ENCODE results near the gene FHAD1. TPM values are rescaled to one million over a fixed set of nuclear protein-coding genes. Genes with fewer than 3 reads are reported as not detected.

The FHAD1 gene
- total and polyA plus RNA-seq, 2 donors (not counting 1 experiment from before 2014, with no cell fraction given), result not detected

DNA sequence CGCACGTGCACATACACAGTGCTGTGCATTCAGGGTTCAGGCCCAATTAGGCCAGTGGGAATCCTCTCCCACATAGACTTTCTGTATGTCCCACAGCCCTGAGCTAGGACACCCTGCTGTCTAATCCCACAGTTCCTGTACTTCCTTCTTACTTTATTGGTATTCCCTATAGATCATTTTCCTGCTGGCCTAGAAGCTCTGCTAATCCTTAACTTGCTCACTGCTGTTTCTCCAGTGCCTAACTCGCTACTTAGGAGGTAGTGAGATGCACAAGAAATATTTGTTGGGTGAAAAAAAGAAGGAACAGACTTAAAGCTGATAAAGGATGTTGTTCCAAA, 34.1 kb upstream of the FHAD1 start:
- DNase-seq (no peak), ATAC-seq (ENCODE audit: low read depth) (no peak)
- Histone ChIP-seq H4K20me1 (ENCODE audit: control insufficient read depth, insufficient read depth, low read length, poor library complexity, severe bottlenecking) (no peaks in the 10 kb centered on the region), H3K9me3 (ENCODE audit: control extremely low read depth in 1 of 3, control insufficient read depth in 2 of 3, insufficient read depth in 1 of 3, low read length in 2 of 3) (no peaks in the 10 kb centered on the region), H3K27ac (ENCODE audit: low read length in 2 of 2) (no peak overlapping the region), H3K27me3 (replicated peaks in 1 of 4; ENCODE audit: control extremely low read depth in 1 of 4, control insufficient read depth in 3 of 4, insufficient read depth in 4 of 4, low read length in 3 of 4) (no peaks in the 10 kb centered on the region), H3K36me3 (replicated peaks in 1 of 2; ENCODE audit: control extremely low read depth in 1 of 2, control insufficient read depth in 1 of 2, extremely low read depth in 1 of 2, insufficient read depth in 2 of 2, low read length in 1 of 2) (no peaks in the 10 kb centered on the region), H3K4me2 (replicated peaks; ENCODE audit: low read depth, low read length, poor library complexity, severe bottlenecking) (no peak overlapping the region), H3K79me2 (ENCODE audit: control insufficient read depth, insufficient read depth, low read length) (no peaks in the 10 kb centered on the region), H3K4me1 (ENCODE audit: control insufficient read depth in 2 of 2, insufficient read depth in 2 of 2, low read length in 2 of 2) (no peaks in the 10 kb centered on the region), H2AFZ (ENCODE audit: insufficient read depth, low read depth, low read length, poor library complexity, severe bottlenecking) (no peak overlapping the region), H3K4me3 (ENCODE audit: control extremely low read depth in 1 of 5, extremely low read depth in 1 of 5, insufficient read depth in 1 of 5, low read depth in 2 of 5, low read length in 4 of 5) (no peak overlapping the region), H3K9ac (ENCODE audit: low read length) (no peak overlapping the region)
- Mint-ChIP-seq H3K27me3 (peaks cover 33% of the 10 kb centered on the region), H3K4me1 (no peaks in the 10 kb centered on the region), H3K9me3 (ENCODE audit: insufficient read depth) (no peaks in the 10 kb centered on the region), H3K27ac (no peak overlapping the region), H3K4me3 (no peak overlapping the region)
- intact Hi-C loops (cut with micrococcal nuclease), result no loop called here
- no peak for TF ChIP-seq EZH2 (IDR thresholded peaks at IDR 0.05; ENCODE audit: borderline replicate concordance, insufficient read depth, low read depth, low read length, poor library complexity, severe bottlenecking)
- TF ChIP-seq, protein P1, sequence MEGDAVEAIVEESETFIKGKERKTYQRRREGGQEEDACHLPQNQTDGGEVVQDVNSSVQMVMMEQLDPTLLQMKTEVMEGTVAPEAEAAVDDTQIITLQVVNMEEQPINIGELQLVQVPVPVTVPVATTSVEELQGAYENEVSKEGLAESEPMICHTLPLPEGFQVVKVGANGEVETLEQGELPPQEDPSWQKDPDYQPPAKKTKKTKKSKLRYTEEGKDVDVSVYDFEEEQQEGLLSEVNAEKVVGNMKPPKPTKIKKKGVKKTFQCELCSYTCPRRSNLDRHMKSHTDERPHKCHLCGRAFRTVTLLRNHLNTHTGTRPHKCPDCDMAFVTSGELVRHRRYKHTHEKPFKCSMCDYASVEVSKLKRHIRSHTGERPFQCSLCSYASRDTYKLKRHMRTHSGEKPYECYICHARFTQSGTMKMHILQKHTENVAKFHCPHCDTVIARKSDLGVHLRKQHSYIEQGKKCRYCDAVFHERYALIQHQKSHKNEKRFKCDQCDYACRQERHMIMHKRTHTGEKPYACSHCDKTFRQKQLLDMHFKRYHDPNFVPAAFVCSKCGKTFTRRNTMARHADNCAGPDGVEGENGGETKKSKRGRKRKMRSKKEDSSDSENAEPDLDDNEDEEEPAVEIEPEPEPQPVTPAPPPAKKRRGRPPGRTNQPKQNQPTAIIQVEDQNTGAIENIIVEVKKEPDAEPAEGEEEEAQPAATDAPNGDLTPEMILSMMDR (IDR thresholded peaks at IDR 0.05), result no peak
- ChIA-PET CTCF (no interaction called here), POLR2A (no interaction called here)
- WGBS (ENCODE audit: insufficient coverage), result 100% methylated on average over 2 of the region's 3 CpGs

DNA sequence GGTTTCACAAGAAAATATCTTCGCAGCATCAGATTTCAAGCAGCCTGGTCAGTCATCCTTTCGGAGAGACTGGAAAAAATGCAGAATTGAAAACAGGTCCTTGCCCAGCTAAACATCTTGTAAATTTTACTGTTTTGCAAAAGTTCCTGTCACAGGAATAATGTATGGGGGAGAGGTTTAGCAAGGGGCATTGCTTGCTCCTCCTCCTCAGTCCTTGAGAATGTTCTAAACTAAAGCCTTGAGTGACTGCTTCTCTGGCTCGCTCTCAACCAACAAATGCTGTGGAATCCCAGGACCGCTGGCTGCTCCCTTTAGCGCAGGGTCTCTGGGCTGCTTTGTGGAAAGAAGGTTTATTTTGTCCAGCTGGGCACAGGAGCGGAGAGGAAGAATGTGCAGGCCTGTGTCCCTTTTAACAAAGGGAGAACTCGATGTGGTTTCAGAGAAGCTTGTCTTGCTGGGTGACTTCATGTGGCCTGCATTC, 33.6 kb upstream of the FHAD1 start:
- H3K36me3 ChIP-seq (replicated peaks in 1 of 2; ENCODE audit: control extremely low read depth in 1 of 2, control insufficient read depth in 1 of 2, extremely low read depth in 1 of 2, insufficient read depth in 2 of 2, low read length in 1 of 2), result no peaks in the 10 kb centered on the region
- no peak overlapping the region for H3K4me2 ChIP-seq (replicated peaks; ENCODE audit: low read depth, low read length, poor library complexity, severe bottlenecking)
- DNase-seq, result no peak
- Mint-ChIP-seq H3K27me3 (peaks cover 35% of the 10 kb centered on the region), H3K4me3 (no peak overlapping the region), H3K27ac (no peak overlapping the region), H3K9me3 (ENCODE audit: insufficient read depth) (no peaks in the 10 kb centered on the region), H3K4me1 (no peaks in the 10 kb centered on the region)
- no peaks in the 10 kb centered on the region for H3K9me3 ChIP-seq (ENCODE audit: control extremely low read depth in 1 of 3, control insufficient read depth in 2 of 3, insufficient read depth in 1 of 3, low read length in 2 of 3)
- no peaks in the 10 kb centered on the region for H4K20me1 ChIP-seq (ENCODE audit: control insufficient read depth, insufficient read depth, low read length, poor library complexity, severe bottlenecking)
- H3K27ac ChIP-seq (ENCODE audit: low read length in 2 of 2), result no peak overlapping the region
- H3K9ac ChIP-seq (ENCODE audit: low read length), result no peak overlapping the region
- POLR2A ChIA-PET, result no interaction called here
- no peaks in the 10 kb centered on the region for H3K79me2 ChIP-seq (ENCODE audit: control insufficient read depth, insufficient read depth, low read length)
- H2AFZ ChIP-seq (ENCODE audit: insufficient read depth, low read depth, low read length, poor library complexity, severe bottlenecking), result no peak overlapping the region
- intact Hi-C loops (cut with micrococcal nuclease), result no loop called here
- H3K27me3 ChIP-seq (replicated peaks in 1 of 4; ENCODE audit: control extremely low read depth in 1 of 4, control insufficient read depth in 3 of 4, insufficient read depth in 4 of 4, low read length in 3 of 4), result no peaks in the 10 kb centered on the region
- no peaks in the 10 kb centered on the region for H3K4me1 ChIP-seq (ENCODE audit: control insufficient read depth in 2 of 2, insufficient read depth in 2 of 2, low read length in 2 of 2)
- ATAC-seq (ENCODE audit: low read depth), result no peak
- no peak overlapping the region for H3K4me3 ChIP-seq (ENCODE audit: control extremely low read depth in 1 of 5, extremely low read depth in 1 of 5, insufficient read depth in 1 of 5, low read depth in 2 of 5, low read length in 4 of 5)
- TF ChIP-seq, protein P1 (IDR thresholded peaks at IDR 0.05), result no peak
- no peak for TF ChIP-seq EZH2 (IDR thresholded peaks at IDR 0.05; ENCODE audit: borderline replicate concordance, insufficient read depth, low read depth, low read length, poor library complexity, severe bottlenecking)
- WGBS (ENCODE audit: insufficient coverage), result 95% methylated on average over 6 of the region's 7 CpGs
- CTCF ChIA-PET, result no interaction called here
